Peyer's patch (tissue), 4 donors: Measurements from ENCODE around the gene ARPC3. TPM values are rescaled to one million over a fixed set of nuclear protein-coding genes. Genes with fewer than 3 reads are reported as not detected.
"Not testable (repeated sequence)": the region's sequence is repeated elsewhere in the genome, so short reads cannot be mapped to it uniquely, and the experiment has no call there.

Experiments
- DNase-seq, 3 donors: peaks; one replicate each; pipeline ENCODE4 v3.0.0-alpha.2; 2017 to 2019
- H3K27ac ChIP-seq, 4 donors: fragments of 200-600 bp; sonication (generic); one replicate each; pipeline ENCODE4 v1.5.1; 2016 to 2019
- H3K27me3 ChIP-seq, 2 donors: fragments of 200-600 bp; sonication (generic); one replicate each; pipeline ENCODE4 v1.5.1; 2019
- H3K36me3 ChIP-seq, 3 donors: fragments of 200-600 bp; sonication (generic); one replicate each; pipeline ENCODE4 v1.5.1; 2016 to 2019
- H3K4me1 ChIP-seq, 4 donors: fragments of 200-600 bp; sonication (generic); one replicate each; pipeline ENCODE4 v1.5.1; 2016 to 2019
- H3K4me3 ChIP-seq, 4 donors: fragments of 200-600 bp; sonication (generic); 1 replicate in 3 of 4; 2 replicates in 1 of 4; pipeline ENCODE4 v1.5.1; 2016 to 2019; ENCODE audit warnings: mild to moderate bottlenecking in 1 of 4
- H3K9me3 ChIP-seq, 4 donors: fragments of 200-600 bp; sonication (generic); one replicate each; pipeline ENCODE4 v1.5.1; 2016 to 2019; ENCODE audit warnings: mild to moderate bottlenecking in 1 of 4
- POLR2A ChIP-seq, 2 donors: fragments of 450-650 bp; IDR thresholded peaks; one replicate each; pipeline ENCODE4 v1.5.1; 2017; ENCODE audit warnings: antibody characterized with exemption in 2 of 2, mild to moderate bottlenecking in 2 of 2, moderate library complexity in 2 of 2
- total RNA-seq, 4 donors: library from RNA; depleted of rRNA; stranded (reverse); fragments of >200 nt; gene quantifications; one replicate each; pipeline ENCODE4 v1.1.0, GENCODE V29; 2016
- TF ChIP-seq, protein P1 (sequence below), 6 experiments: fragments of 450-650 bp in 4 of 6; fragments of 200-600 bp in 2 of 6; sonication (generic) in 1 of 6; IDR thresholded peaks; one replicate each; pipeline ENCODE4 v1.5.1; 2017 to 2019; ENCODE audit warnings: antibody characterized with exemption in 6 of 6, mild to moderate bottlenecking in 3 of 6, moderate library complexity in 1 of 6

The ARPC3 gene
- total RNA-seq, 4 donors from 2014 or later: 224 to 314 (median 267) TPM

DNA sequence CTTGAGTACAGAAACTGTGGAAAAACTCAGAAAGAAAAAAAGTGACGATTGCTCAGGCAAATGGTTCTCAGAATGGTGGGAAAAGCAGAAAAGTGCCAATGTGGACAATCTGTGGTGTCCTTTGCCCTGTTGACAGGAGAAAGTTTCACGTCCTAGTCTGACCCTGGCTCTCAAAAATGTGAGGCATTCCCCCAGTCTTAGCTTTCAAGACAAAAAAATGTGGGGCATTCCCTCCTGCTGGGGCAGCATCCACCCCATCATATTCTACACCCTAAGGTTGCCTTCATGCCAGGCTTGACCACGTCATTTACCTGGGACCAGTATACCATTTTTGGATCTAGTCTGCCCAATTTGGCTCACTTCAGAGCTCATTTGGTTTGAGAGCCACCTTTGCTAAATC is 25.9 kb downstream of the ARPC3 start:
- no peaks in the 10 kb centered on the region for H3K9me3 ChIP-seq
- DNase-seq: no peak
- no peaks in the 10 kb centered on the region for H3K4me1 ChIP-seq
- H3K27ac ChIP-seq: no peak overlapping the region
- TF ChIP-seq, protein P1, sequence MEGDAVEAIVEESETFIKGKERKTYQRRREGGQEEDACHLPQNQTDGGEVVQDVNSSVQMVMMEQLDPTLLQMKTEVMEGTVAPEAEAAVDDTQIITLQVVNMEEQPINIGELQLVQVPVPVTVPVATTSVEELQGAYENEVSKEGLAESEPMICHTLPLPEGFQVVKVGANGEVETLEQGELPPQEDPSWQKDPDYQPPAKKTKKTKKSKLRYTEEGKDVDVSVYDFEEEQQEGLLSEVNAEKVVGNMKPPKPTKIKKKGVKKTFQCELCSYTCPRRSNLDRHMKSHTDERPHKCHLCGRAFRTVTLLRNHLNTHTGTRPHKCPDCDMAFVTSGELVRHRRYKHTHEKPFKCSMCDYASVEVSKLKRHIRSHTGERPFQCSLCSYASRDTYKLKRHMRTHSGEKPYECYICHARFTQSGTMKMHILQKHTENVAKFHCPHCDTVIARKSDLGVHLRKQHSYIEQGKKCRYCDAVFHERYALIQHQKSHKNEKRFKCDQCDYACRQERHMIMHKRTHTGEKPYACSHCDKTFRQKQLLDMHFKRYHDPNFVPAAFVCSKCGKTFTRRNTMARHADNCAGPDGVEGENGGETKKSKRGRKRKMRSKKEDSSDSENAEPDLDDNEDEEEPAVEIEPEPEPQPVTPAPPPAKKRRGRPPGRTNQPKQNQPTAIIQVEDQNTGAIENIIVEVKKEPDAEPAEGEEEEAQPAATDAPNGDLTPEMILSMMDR (IDR thresholded peaks at IDR 0.05): no peak
- TF ChIP-seq POLR2A (IDR thresholded peaks at IDR 0.05): no peak
- no peaks in the 10 kb centered on the region for H3K27me3 ChIP-seq
- H3K36me3 ChIP-seq: no peaks in the 10 kb centered on the region
- H3K4me3 ChIP-seq: no peak overlapping the region

- Histone ChIP-seq H3K36me3 (no peaks in the 10 kb centered on the region), H3K27me3 (no peaks in the 10 kb centered on the region), H3K9me3 (no peaks in the 10 kb centered on the region), H3K4me3 (no peak overlapping the region), H3K27ac (no peak overlapping the region), H3K4me1 (no peaks in the 10 kb centered on the region)
- no peak for DNase-seq
- TF ChIP-seq, protein P1 (IDR thresholded peaks at IDR 0.05): no peak
Observed at GRCh38 chr12:110421701-110422100, 28.4 kb downstream of the ARPC3 start.

DNA sequence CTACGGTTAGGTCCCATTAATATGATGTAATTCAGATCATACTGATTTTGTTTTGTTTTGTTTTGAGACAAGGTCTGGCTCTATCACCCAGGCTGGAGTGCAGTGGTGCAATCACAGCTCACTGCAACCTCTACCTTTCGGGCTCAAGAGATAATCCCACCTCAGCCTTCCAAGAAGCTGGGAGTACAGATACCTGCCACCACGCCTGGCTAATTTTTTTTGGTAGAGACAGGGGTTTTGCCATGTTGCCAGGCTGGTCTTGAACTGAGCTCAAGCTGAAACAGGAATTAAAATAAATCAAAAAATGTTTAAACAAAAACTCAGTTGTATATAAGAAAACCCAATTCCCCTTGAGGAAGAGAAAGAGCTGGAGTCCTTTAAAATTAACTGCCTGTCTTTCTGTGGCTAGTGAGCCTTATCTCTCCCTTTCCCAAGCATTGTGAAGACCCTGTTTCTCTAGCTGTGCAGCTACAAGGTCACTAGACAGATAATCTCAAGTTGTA is 28.9 kb downstream of the ARPC3 start:
- TF ChIP-seq, protein P1 (IDR thresholded peaks at IDR 0.05): no peak
- TF ChIP-seq POLR2A (IDR thresholded peaks at IDR 0.05): no peak

DNA sequence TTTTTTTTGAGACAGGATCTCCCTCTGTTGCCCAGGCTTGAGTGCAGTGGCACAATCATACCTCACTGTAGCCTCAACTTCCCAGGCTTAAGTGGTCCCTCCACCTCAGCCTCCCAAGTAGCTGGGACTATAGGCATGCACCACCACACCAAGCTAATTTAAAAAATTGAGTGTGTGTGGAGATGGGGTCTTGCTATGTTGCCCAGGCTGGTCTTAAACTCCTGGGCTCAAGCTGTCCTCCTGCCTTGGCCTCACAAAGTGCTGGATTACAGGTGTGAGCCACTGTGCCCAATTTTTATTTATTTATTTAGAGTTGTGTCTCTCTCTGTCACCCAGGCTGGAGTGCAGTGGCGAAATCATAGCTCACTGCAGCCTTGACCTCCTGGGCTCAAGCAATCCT is 29.5 kb downstream of the ARPC3 start:
- H3K27me3 ChIP-seq, H3K4me3 ChIP-seq, H3K27ac ChIP-seq, DNase-seq, H3K9me3 ChIP-seq, H3K4me1 ChIP-seq, H3K36me3 ChIP-seq: not testable (repeated sequence)

More for the DNA sequence above, 28.9 kb downstream of the ARPC3 start:
- Histone ChIP-seq H3K9me3 (no peaks in the 10 kb centered on the region), H3K27me3 (no peaks in the 10 kb centered on the region), H3K4me1 (no peaks in the 10 kb centered on the region), H3K36me3 (no peaks in the 10 kb centered on the region), H3K4me3 (no peak overlapping the region), H3K27ac (no peak overlapping the region)
- no peak for DNase-seq

DNA sequence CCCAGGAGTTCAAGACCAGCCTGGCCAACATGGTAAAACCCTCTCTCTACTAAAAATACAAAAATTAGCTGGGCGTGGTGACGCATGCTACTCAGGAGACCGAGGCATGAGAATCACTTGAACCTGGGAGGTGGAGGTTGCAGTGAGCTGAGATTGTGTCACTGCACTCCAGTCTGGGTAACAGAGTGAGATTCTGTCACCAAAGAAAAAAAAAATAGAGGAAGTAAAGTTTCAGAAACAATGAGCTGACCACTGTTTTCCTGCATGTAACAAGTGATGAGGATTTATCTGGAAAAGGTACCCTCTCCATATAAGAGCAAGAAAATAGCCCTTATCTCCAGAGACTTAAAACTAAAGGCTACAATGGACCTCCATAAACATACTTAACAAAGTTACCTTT is 33.0 kb downstream of the ARPC3 start:
- H3K27me3 ChIP-seq, H3K4me3 ChIP-seq, H3K9me3 ChIP-seq, H3K36me3 ChIP-seq, H3K4me1 ChIP-seq, H3K27ac ChIP-seq, DNase-seq: not testable (repeated sequence)

DNA sequence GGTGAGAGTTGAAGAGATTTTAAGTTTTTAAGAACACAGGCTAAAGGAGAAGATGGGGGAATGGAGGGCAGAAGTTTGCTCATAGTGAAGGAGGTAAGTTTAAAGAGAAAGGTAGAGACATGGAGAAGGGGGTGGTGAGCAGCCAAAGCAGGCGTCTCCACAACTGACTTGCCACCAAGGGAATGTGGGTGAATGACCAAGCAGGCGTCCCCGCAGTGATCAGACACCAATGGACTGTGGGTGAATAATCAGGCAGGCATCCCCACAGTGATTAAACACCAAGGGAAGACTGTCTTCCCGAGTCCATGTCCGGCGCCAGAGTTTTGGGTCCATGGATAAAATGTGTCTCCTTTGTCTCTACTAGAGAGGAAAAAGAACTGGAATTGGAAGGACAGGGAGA is 40.1 kb downstream of the ARPC3 start:
- DNase-seq: peak in 1 of 3 donors; percentile 18
- not testable (repeated sequence) for H3K36me3 ChIP-seq, H3K9me3 ChIP-seq, H3K4me3 ChIP-seq, H3K27ac ChIP-seq, H3K27me3 ChIP-seq, H3K4me1 ChIP-seq

GRCh38 chr12:110405126-110405662 is 44.9 kb downstream of the ARPC3 start:
- not testable (repeated sequence) for H3K27me3 ChIP-seq, DNase-seq, H3K36me3 ChIP-seq, H3K4me1 ChIP-seq, H3K9me3 ChIP-seq, H3K4me3 ChIP-seq, H3K27ac ChIP-seq

DNA sequence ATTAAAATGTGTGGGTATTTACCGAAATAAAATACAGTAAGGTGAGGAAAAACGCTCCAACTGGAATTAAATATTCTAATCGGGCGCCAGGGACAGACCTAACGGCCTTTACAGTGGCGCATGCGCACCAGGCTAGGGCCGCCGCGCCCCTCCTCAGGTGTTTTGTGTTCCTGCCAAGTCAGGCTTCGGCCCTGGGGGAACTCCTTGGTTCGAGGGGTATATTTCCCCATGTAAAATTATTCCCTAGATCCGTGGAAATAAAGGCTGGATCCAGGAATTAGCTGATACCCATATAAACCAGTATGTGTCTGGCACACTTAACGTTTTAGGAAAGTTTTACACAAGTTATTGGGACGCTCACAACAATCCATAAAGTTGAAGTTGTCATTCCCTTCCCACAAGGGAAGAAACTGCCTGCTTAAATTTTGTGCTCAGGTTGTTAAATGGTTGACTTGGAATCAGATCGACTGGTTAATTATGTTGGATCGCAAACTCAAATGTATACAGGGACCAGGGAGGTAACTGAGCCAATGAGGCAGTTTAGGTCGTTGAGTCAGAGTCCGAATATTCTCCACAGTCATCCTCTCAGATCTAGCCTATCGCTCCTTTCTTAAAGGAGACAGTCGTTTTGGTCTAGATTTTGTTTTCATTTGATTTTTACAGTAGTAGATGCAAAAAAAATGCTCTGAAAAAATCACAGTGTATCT is 46.0 kb downstream of the ARPC3 start:
- Histone ChIP-seq H3K27ac (peak overlapping the region; percentile 87 to 94 (median 89)), H3K9me3 (no peaks in the 10 kb centered on the region), H3K4me1 (peaks cover 0 to 9% (median 6%) of the 10 kb centered on the region in 4 donors), H3K27me3 (no peaks in the 10 kb centered on the region), H3K4me3 (peak overlapping the region; percentile 84 to 100 (median 93)), H3K36me3 (peaks cover 0 to 8% (median 0%) of the 10 kb centered on the region in 3 donors)
- DNase-seq: peak; percentile 75 to 92 (median 77)
- TF ChIP-seq, protein P1 (IDR thresholded peaks at IDR 0.05): no peak
- TF ChIP-seq POLR2A (IDR thresholded peaks at IDR 0.05): no peak
